HG03575 (cell line): ENCODE data around the gene SSR4.
"Not testable (repeated sequence)": the region's sequence is repeated elsewhere in the genome, so short reads cannot be mapped to it uniquely, and the experiment has no call there.

ENCODE experiments used
- ATAC-seq: cut with Tn5 transposase; IDR thresholded peaks from one replicate; pipeline ENCODE4 v1.9.1; 2021; ENCODE audit not compliant: unreplicated experiment, insufficient number of reproducible peaks, low FRiP score; ENCODE audit errors: extremely low read depth

SSR4 gene

DNA sequence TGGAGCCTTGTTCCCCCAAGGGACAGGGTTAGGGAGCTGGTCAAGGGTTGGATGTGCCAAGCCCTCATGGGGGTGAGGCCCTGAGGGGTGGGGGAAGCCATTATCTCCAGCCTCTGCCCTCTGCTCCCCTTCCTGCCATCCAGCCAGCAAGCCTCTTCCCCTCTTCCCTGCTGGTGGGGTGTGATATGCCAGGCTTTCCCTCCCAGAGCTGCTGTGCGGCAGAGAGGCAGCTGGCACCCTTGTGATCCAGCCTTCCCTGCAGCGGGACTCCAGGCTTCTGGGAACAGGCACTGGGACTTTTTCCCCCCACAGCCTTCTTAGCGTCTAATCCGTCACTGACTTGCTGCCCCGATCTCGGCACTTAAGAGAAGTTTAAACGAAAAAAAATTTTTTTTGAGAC, 6.3 kb downstream of the SSR4 start:
- ATAC-seq: no peak

GRCh38 chrX:153801669-153802068, 7.2 kb downstream of the SSR4 start:
- no peak for ATAC-seq

DNA sequence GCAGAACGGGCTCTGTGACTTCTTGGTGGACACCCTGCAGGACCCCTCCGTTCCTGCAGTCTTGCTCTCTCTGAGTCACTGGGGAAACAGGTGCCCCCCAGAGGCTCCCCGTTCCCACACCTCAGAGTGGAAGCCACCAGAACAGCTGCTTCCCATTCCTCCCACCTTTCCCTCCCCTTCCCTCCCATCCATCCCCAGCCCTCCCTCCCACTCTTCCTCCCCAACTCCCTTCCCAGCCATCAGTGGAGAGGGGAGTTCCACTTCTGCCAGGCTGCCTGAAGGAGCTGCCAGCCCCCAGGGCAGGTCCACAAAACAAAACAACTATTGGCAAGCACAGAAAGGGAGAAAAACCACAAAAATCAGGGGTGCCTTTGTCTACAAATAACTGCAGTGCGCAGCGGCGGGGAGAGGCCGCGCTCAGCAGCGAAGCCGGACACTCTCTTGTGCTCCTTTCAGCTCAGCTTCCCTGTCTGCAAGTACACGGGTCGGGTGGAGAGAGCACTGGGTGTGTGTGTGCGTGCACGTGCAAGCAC, 8.1 kb downstream of the SSR4 start:
- no peak for ATAC-seq

DNA sequence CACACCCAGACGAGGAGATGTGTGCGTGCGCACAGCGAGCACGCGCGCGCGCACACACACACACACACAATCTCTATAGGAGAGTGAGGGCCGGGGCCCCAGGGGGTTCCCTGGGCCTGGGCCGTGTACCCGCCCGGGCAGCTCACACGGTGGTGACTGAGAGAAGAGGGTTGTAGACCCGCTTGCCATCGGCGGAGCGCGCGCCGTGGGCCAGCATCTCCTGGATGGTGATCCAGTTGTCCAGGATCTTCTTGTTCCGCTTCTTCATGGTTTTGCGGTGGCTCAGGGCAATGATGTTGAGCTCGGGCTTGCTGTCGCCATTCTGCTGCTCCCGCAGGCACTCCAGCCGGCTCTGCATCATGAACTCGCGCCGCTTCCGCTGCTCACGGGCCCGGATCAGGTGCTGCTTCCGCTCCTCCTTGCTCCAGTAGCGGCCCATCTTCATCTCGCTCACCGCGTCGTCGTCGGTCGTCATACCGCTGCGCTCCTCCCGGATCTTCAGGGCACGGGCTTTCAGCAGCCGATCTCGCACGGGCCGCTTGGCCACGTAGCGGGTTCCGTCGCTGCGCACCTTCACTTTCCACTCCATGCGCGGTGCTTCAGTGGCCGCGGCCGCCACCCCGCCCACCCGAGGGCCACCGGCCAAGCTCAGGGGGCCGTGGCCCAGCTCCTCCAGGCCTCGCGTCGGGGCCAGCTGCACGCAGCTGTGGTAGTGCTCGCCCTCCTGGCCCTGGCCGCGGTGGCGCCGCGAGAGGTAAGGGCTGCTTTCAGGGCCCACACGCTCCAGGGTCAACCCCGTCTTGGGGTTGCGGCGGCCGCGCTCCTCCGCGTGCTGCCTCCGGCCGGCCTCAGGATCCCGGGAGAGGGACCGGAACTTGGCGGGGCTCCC, 9.0 kb downstream of the SSR4 start:
- ATAC-seq: no peak

- ATAC-seq: no peak
These were observed 9.7 kb downstream of the SSR4 start for GRCh38 chrX:153804100-153804595.

- ATAC-seq: no peak
These were observed 10.2 kb downstream of the SSR4 start for GRCh38 chrX:153804621-153805020.

DNA sequence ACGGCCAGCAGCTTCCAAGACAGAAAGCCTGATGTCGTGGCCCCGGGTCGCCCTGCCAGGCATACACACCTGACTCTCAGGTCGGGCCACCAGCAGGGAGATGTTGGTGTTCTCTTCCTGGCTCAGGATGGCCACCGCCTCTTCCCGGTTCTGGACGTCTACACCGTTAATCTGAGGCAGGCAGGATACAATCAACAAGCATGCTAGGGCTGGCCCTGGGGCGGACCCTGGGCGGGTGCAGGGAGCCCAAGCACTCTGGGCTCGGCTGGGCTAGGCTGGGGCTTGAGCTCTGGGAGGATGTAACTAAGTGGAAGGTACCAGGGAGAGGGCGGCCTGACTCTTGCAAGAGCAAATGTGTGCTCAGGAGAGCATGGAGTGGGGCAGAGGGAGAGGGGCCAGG, 11.0 kb downstream of the SSR4 start:
- no peak for ATAC-seq

- ATAC-seq: no peak
These were observed 12.6 kb downstream of the SSR4 start for GRCh38 chrX:153806999-153807575.

DNA sequence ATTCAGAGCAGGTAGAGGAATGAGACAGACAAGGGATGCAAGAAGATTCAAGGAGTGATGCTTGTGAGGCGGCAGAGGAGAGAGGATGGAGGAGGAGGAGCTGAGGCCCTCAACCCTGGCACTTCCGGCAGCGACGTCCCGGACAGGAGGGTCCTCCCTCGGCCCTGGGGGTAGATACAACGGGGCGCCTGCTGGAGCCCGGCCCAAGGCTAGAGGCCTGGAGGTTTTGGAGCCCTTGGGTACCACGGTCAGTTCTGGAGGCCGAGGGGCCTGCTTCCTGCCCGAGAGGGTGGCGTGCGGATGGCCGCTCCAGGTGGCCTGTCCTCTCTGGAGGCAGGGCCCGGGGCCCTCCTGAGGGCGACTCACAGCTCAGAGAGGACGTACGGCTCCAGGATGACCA, 13.5 kb downstream of the SSR4 start:
- ATAC-seq: no peak

- no peak for ATAC-seq
These were observed 17.8 kb downstream of the SSR4 start for GRCh38 chrX:153812220-153812619.

- ATAC-seq: no peak
These were observed 18.7 kb downstream of the SSR4 start for GRCh38 chrX:153813161-153813560.

GRCh38 chrX:153814591-153815315, 20.3 kb downstream of the SSR4 start:
- ATAC-seq: no peak

DNA sequence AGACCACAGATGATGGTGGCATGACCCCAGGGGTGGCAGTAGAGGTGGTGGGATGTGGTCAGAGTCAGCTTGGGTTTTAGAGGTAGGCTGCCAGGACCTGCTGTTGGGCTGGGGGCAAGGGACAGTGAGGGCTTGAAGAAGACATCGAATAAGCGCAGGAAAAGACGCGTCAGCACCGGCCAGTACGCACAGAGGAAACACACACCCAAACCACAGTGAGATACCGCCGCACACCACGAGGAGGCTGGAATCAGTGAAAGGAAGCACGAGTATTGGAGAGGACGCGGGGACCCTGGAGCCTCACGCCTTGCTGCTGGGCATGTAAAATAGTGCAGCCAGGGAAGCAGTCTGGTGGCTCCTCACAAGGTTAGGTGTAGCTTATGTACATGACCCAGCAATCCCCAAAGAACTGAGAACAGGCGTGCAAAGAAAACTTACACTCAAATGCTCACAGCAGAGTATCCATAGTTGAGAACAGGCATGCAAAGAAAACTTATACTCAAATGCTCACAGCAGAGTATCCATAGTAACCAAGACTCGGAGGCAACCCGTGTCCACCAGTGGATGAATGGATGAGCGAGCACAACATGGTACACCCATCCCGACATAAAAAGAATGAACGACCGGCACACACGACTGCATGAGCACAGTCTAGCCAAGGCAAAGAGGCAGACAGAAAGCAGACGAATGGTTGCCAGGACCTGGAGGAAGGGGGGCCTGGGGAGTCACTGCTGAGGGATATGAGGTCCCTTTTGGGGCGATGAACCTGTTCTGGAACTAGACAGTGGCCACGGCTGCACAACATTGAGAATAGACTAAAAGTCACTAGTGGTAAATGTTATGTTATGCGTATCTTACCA, 22.6 kb downstream of the SSR4 start:
- ATAC-seq: no peak

GRCh38 chrX:153818064-153818463, 23.6 kb downstream of the SSR4 start:
- ATAC-seq: not testable (repeated sequence)

DNA sequence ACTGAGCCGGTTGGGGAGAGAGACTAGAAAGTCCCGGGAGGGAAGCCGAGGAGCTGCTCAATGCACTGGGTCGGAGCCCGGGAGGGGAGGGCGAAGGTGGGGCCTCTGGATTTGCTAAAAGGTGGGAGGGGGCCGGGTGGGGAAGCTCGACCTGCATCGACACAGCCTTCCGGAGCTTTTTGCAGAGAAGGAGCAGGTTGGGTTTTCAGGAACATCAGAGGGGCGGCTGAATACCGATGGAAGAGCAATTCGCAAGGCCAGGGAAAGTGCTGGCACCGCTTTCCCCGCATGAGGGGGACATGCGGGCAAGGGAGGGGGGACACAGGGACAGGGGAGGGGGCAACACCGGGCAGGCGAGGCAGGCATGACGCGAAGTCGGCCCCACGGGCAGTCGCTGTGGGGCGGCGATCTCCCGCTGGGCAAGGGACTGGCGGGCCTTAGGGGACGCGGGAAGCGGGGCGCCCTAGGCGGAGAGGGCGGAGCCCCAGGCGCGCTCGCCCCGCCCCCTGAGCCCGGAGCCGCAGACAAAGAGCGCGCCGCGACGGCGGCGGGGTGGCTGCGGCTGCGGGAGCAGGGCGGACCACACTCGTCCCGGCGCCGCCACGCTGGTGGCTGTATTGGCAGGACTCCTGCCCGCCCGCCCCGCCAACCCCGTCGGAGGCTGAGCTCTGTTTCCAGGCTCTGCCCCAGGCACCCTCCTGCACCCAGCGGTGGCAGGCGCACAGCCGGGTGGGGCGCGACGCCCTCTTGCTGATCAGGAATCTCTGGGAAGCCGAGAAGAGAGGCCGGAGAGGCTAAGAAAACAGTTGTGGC, 24.3 kb downstream of the SSR4 start:
- no peak for ATAC-seq

- ATAC-seq: no peak
These were observed 25.0 kb downstream of the SSR4 start for GRCh38 chrX:153819384-153820040.

DNA sequence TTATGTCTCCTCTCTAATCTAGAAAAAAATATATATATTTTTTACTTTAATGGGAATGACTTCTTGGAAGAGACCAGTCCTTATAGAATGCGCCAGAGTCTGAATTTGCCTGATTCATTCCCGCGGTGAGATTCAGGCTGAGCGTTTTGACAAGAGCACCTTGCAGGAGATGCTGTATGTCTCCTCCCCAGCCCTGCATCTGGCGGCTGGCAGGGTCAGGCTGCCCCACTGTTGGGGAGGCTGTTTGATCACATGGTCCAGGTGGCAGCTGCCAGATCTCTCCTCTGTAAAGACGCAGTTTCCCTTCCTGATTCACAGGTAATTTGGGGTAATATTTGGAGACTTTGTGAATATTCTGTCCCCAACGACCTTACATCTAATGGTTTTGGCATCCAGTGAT, 26.1 kb downstream of the SSR4 start:
- ATAC-seq: no peak
